Tongue (tissue), 2 donors: Measurements from ENCODE around the gene TBC1D10B. TPM values are rescaled to one million over a fixed set of nuclear protein-coding genes. Genes with fewer than 3 reads are reported as not detected.
"Not testable (repeated sequence)": the region's sequence is repeated elsewhere in the genome, so short reads cannot be mapped to it uniquely, and the experiment has no call there.

ENCODE experiments used
- DNase-seq: peaks from one replicate; pipeline ENCODE4 v3.0.0-alpha.2; 2015
- total RNA-seq: library from RNA; depleted of rRNA; stranded (reverse); fragments of >200 nt; gene quantifications from one replicate; pipeline ENCODE4 v1.2.3, GENCODE V29; 2014

The TBC1D10B gene
- total RNA-seq, 1 donor from 2014 or later = 40.0 TPM

DNA sequence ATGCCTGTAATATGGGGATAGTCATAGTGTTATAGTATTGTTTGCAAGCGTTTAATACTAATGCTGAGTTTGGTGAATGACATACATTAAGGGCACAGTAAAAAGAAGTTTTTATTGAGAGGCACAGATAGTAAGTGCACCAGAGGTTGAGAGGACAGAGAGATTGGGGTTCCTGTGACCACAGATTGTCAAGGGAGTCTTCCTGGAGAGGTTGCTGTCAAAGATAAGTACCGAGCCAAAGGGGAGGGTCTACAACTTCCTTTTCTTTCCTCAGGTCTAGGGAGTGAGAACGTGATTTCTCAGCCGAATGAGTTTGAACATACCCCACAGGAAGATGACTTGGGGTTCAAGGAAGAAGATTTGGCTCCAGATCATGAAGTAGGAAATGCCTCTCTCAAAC is 26.8 kb upstream of the TBC1D10B start:
- no peak for DNase-seq

- not testable (repeated sequence) for DNase-seq
Observed at GRCh38 chr16:30396627-30397026, 26.3 kb upstream of the TBC1D10B start.

GRCh38 chr16:30395992-30396585 is 25.8 kb upstream of the TBC1D10B start:
- peak; percentile 35 for DNase-seq

DNA sequence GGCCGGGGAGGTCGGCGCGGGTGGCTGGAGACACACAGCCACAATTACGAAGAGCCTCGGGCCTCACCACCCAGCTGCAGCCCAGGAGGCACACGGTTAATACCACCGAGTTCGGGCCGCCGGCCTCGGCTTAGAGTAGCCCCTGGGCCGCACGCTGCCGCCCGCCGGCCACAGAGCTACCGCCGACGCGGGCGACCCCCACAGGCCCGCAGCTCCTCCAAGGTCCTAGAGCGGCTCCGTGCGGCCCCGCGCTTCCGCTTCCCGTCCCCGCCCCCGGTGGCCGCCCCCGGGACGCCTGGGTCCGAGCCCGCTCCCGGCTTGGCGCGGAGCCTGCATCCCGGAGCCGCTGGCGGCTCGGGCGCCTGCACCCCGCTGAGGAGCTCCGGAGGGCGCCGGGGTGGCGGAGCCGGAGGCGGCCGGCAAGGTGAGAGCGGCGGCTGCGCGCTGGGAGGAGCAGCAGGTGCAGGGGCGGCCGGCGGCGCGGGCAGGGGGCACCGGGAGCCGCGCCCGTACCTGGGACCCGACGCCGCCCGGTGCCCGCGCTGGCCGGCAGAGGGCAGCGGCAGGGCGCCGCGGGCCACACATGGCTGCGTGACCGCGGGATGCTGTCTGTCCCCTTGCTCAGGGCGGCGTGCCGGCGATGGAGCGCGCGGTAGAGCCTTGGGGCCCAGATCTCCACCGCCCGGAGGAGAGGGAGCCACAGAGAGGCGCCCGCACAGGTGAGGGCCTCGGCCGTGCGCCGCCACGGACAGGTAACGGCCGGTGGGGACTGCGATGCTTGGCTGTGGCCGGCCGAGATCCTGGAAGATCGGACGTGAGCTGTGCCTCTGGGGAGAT is 25.1 kb upstream of the TBC1D10B start, which contains the start of gene ZNF48:
Gene ZNF48 (plus strand): TSS at position 266 of the 837 bp plus-strand sequence. CDS start 375 bp downstream, at position 641.
- DNase-seq = peak; percentile 97

- no peak for DNase-seq
Observed at GRCh38 chr16:30394592-30395154, 24.4 kb upstream of the TBC1D10B start.

DNA sequence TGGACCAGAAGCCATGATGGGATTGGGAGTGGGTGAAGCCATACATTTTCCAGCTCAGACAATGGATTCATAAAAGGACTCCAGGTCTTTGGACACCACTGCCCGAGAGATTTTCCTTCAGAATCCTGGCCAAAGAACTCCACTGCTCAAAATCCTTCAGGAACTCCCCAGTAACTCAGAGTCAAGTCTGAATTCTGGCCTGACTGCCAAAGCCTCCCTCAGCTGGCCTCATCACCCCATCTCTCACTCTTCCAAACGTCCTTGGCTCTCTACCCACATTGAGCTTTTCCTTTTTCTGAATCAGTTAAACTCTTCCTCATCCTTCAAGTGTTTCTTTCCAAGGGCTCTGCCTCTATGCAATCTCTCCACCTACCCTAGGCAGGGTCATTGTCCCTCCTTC is 13.2 kb upstream of the TBC1D10B start:
- DNase-seq = peak; percentile 62

DNA sequence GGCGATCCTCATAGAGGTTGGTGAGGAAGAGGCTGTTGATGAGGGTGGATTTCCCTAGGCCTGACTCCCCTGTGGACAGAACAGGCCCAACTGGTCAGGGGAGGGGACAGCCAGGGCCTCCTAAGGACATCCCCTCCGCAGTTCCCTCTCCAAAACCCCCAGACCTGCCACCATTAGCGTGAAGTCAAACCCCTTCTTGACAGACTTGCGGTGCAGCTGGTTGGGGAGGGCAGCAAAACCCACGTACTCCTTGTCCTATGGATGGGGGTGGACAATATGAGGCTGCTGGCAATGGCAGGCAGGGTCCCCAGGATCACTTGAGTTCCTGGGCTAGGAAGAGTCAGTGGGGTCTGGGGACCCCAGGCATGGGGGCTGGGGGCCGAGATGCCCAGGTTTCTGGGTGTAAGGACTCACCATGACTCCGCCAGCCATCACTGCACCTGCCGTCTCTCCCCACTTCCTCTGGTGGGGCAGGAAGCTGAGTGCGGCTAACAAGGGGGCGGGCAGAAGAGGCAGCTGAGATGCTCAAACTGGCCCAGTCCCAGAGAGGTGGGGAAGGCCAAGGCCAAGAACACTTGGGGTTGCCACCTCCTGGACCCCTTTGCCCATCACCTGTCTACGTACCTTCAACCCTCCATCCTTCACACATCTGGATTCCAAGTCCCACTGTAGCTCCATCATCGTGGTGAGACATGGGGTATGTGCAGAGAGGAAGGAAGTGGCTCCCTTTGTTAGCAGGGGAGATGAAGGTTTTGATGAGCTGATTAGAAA is 12.0 kb upstream of the TBC1D10B start, which contains the start of gene SEPTIN1:
Gene SEPTIN1 (minus strand): TSS at position 451 of the 771 bp plus-strand sequence. CDS start 19 bp downstream, at position 432.
- no peak for DNase-seq

- peak; percentile 46 for DNase-seq
Observed at GRCh38 chr16:30381291-30382041, 11.2 kb upstream of the TBC1D10B start.

DNA sequence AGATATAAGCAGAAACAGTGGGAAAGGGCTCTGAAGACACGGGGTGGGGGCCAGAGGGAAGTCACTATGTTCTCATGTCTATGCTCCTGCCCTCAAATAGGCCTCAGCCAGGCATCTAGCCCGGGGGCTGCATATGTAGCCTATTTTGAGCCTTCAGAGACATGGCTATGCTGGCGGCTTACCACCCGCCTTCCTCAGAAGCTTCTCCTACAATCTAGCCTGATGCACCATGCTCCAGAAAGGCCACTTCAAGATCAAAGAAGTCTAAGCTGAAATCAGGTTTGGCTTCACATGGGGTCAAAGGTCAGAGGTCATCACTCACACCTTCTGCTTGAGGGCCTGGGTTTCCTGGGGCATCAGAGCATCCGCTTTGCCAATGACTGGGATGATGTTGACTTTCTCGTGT is 10.5 kb upstream of the TBC1D10B start:
- peak; percentile 62 for DNase-seq

DNA sequence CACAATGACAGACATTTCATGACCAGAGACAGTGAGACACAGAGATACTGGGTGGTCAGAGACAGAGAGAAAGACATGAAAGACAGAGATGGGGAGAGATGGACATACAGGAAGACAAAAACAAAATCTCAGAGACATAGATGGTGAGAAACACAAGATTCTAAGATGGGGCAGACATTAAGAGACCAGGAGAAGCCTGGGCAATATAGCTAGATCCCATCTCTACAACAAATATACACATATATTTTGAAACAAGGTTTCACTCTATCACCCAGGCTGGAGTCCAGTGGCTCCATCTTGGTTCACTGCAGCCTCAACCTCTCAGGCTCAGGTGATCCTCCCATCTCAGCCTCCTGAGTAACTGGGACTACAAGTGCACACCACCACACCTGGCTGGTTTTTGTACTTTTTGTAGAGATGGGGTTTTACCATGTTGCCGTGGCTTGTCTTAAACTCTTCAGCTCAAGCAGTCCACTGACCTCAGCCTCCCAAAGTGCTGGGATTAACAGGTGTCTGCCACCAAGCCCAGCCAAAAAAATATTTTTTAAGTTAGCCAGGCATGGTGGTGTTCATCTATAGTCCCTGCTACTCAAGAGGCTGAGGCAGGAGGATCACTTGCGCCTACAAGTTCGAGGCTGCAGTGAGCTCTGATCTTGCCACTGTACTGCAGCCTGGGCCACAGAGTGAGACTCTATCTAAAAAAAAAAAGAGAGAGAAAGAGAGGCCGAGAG is 9.9 kb upstream of the TBC1D10B start:
- no peak for DNase-seq

DNA sequence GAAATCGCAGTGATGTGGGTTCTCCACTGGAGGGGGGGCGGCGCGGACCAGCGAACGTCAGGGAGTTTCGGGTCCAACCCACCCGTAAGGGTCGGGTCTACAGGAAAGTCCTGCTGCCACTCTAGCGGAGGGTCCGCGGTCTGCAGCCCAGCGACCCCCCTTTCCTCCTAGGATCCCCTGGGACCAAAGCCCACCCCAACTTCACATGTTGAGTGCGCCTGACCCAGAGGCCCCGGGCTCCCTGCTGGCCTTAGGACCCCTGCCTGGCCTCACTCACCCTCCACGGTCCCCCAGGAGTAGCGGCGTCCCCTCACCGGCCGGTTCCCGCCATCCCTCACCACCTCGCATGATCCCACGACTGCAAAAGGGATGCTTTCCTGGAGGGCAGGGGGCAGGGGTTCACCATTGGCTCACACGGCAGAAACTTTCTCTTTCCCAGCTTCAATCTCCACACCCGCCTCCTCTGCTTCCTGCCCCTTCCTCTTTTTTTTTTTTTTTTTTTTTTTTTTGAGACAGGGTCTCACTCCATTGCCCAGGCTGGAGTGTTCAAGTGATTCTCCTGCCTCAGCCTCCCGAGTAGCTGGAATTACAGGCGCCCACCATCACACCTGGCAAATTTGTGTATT is 9.0 kb upstream of the TBC1D10B start:
- no peak for DNase-seq

- DNase-seq = peak; percentile 99
Observed at GRCh38 chr16:30378236-30379157, 8.2 kb upstream of the TBC1D10B start.

GRCh38 chr16:30377812-30378235 is 7.5 kb upstream of the TBC1D10B start:
- peak; percentile 96 for DNase-seq

DNA sequence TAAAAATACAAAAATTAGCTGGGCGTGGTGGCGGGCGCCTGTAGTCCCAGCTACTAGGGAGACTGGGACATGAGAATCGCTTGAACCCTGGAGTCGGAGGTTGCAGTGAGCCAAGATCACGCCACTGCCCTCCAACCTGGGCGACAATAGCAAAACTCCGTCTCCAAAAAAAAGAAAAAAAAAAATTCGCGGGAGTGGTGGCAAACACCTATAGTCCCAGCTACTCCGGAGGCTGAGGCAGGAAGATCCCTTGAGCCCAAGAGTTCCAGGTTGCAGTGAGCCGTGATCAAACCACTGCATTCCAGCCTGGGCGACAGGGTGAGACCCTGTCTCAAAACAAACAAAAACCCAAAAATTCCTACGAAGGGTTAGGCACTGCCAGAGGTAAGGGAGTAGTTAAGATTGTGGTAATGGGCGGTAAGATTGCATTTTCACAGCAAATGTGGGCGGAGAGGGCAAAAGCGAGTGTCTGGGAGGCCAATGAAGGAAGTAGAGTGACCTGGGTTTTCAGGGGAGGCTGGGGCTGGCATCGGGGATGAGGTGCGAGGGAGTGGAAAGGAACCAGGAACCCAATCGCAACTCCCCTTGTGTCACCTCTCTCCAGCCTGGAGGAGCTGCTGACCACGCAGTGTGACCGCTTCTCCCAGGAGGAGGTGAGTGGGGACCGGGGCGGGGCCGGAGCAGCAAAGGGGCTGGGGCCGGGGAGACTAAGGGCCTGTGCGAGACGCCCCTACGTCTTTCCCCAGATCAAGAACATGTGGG is 6.9 kb upstream of the TBC1D10B start:
- no peak for DNase-seq

DNA sequence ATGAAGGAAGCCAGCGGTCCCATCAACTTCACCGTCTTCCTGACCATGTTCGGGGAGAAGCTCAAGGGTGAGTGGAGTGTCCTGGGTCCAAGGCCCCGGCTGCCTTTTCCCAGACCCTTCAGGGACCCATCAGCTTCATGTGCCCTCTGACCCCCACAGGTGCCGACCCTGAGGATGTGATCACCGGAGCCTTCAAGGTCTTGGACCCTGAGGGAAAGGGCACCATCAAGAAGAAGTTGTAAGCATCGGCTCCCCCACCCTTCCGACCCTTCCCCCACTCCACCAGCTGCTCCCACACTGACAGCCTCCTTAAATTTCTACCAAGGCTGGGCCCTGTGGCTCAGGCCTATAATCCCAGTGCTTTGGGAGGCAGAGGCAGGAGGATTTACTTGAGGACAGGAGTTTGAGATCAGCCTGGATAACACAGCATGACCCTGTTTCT is 6.2 kb upstream of the TBC1D10B start:
- peak; percentile 55 for DNase-seq

- DNase-seq = peak; percentile 66
Observed at GRCh38 chr16:30375864-30376263, 5.6 kb upstream of the TBC1D10B start.

DNA sequence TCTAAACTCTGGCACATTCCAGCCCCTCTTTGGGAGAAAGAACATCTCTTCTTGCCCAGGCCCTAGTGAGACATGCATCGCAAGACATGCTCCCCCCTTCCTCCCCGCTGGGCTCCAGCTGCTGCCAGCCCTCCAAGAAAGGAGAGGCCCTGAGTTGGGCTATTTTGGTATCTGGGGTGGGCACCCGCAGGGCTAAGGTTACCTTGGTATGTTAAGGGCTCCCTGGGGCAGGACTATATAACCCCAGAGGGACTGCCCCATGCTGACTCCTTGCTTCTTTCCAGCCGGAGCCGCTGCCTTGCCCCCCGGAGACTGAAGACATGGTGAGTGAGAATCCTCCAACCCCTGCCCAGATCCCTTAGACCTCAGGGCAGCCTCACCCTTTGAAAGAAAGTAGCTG is 4.2 kb upstream of the TBC1D10B start, which contains the start of gene MYL11:
Gene MYL11 (plus strand): TSS at position 265 of the 400 bp plus-strand sequence. CDS start 56 bp downstream, at position 321.
- peak; percentile 87 for DNase-seq

DNA sequence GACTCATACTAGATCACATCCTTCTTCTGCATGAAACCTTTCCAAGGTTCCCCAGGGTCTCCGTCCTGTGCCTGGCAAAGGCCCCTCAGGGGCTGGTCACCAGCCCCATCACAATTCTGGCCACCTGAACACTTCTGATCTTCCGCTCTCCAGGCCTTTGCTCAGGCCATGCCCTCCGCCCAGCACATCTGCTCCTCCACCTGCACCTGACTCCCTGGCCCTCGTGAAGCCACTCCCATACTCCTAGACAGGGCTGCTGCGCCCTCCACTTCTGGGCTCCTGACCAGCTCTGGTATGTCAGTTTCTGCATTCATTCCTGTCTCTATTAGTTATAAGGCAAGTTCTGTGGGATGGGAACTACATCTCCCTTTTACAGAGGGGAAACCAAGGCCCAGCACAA is 2.4 kb upstream of the TBC1D10B start:
- DNase-seq = peak; percentile 58
